Activated naive CD8-positive, alpha-beta T cell (primary cell): Measurements from ENCODE around the gene TXNDC11.

ENCODE experiments used
- H3K27ac Mint-ChIP-seq: one replicate; pipeline ENCODE4 v1.8.0; 2021; ENCODE audit warnings: mixed read lengths
- H3K27me3 Mint-ChIP-seq: one replicate; pipeline ENCODE4 v1.8.0; 2021; ENCODE audit warnings: mixed read lengths
- H3K36me3 Mint-ChIP-seq: one replicate; pipeline ENCODE4 v1.8.0; 2021; ENCODE audit warnings: mixed read lengths
- H3K4me1 Mint-ChIP-seq: one replicate; pipeline ENCODE4 v1.8.0; 2021; ENCODE audit warnings: low read depth, mixed read lengths
- H3K4me3 Mint-ChIP-seq: one replicate; pipeline ENCODE4 v1.8.0; 2021; ENCODE audit warnings: mild to moderate bottlenecking, mixed read lengths
- H3K9me3 Mint-ChIP-seq: one replicate; pipeline ENCODE4 v1.8.0; 2021; ENCODE audit warnings: low read depth, mixed read lengths

Gene TXNDC11

GRCh38 chr16:11716336-11716735 lies 26.3 kb downstream of the TXNDC11 start:
- Mint-ChIP-seq H3K36me3 (peaks cover 8% of the 10 kb centered on the region), H3K4me3 (no peak overlapping the region), H3K27me3 (no peaks in the 10 kb centered on the region), H3K27ac (peak overlapping the region; percentile 10), H3K9me3 (no peaks in the 10 kb centered on the region), H3K4me1 (peaks cover 18% of the 10 kb centered on the region)

DNA sequence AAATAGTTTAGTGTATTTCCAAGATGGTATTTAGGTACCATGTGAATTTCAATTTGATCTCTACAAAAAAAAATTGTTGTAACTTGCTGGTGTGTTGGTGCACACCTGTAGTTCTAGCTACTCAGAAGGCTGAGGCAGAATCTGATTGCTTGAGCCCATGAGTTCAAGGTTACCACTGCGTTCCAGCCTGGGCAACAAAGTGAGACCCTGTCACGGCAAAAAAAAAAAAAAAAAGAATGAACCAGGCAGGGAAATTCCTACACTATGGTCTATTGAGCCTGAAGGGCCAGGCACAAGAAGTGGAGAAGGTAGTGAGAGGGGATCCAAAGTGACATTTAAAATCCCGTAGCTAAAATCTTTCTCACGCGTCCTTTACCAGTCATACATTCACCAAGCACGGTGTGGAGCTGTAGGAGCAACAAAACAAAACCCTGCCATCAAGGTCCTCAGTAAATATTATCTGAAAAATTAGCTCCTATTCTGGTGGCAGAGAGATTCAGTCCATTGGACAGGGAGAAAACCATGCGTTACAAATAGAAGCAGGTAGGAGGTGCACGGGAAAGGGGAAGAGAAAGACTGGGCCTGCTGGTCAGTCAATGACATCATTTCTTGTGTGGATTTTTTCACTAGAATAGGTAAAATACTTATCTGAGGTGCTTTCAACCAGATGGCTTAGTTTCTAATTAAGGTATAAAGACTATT lies 27.3 kb downstream of the TXNDC11 start:
- no peak overlapping the region for H3K4me3 Mint-ChIP-seq
- peaks cover 8% of the 10 kb centered on the region for H3K36me3 Mint-ChIP-seq
- peaks cover 18% of the 10 kb centered on the region for H3K4me1 Mint-ChIP-seq
- no peaks in the 10 kb centered on the region for H3K27me3 Mint-ChIP-seq
- no peak overlapping the region for H3K27ac Mint-ChIP-seq
- H3K9me3 Mint-ChIP-seq, result no peaks in the 10 kb centered on the region

GRCh38 chr16:11712122-11712521 lies 30.5 kb downstream of the TXNDC11 start:
- Mint-ChIP-seq H3K9me3 (no peaks in the 10 kb centered on the region), H3K4me3 (no peak overlapping the region), H3K4me1 (peaks cover 8% of the 10 kb centered on the region), H3K27me3 (no peaks in the 10 kb centered on the region), H3K36me3 (peaks cover 8% of the 10 kb centered on the region), H3K27ac (no peak overlapping the region)

DNA sequence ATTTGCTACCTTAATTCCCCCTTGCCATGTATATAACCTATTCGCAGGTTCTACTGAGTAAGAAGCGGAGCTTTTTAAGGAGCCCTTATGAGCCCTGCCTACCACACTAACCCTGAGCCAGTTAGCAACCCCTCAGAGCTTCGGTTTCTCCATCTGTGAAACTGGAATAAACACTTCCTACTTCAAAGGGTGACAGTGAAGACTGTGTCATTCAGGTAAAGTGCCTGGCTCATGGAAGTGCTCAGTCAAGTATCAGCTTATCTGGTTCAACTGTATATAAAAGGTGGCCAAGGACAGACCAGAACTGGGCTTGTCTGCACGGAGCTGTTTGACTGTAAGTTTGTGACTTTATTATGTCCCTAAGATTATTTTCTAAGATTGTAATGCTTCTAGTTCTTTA lies 31.0 kb downstream of the TXNDC11 start:
- Mint-ChIP-seq H3K9me3 (no peaks in the 10 kb centered on the region), H3K36me3 (peaks cover 8% of the 10 kb centered on the region), H3K27ac (no peak overlapping the region), H3K4me1 (peaks cover 7% of the 10 kb centered on the region), H3K27me3 (no peaks in the 10 kb centered on the region), H3K4me3 (no peak overlapping the region)

DNA sequence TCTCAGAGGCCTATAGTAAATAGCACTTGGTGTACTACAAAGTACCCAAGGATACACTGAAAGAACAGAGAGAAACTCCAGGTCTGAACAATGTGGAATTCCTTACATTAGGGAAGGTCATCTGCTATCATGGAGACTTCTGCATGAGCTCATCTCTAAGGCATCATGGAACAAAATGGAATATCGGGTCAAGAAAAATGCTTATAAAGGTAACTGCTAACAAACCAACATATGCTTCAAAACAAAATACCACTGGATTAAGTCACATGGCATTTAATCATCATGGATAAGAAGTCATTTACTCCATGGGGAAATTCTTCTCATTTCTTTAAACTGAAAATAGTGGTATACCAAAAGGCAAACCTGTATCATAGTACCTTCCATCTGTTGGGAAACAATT lies 34.2 kb downstream of the TXNDC11 start:
- no peaks in the 10 kb centered on the region for H3K27me3 Mint-ChIP-seq
- peaks cover 11% of the 10 kb centered on the region for H3K4me1 Mint-ChIP-seq
- no peak overlapping the region for H3K27ac Mint-ChIP-seq
- no peaks in the 10 kb centered on the region for H3K9me3 Mint-ChIP-seq
- no peak overlapping the region for H3K4me3 Mint-ChIP-seq
- H3K36me3 Mint-ChIP-seq, result peaks cover 12% of the 10 kb centered on the region

GRCh38 chr16:11707679-11708197 lies 34.9 kb downstream of the TXNDC11 start:
- Mint-ChIP-seq H3K27ac (no peak overlapping the region), H3K4me3 (no peak overlapping the region), H3K9me3 (no peaks in the 10 kb centered on the region), H3K27me3 (no peaks in the 10 kb centered on the region), H3K4me1 (peaks cover 11% of the 10 kb centered on the region), H3K36me3 (peaks cover 12% of the 10 kb centered on the region)

- Mint-ChIP-seq H3K4me3 (no peak overlapping the region), H3K36me3 (peaks cover 10% of the 10 kb centered on the region), H3K27ac (no peak overlapping the region), H3K9me3 (no peaks in the 10 kb centered on the region), H3K4me1 (peaks cover 9% of the 10 kb centered on the region), H3K27me3 (no peaks in the 10 kb centered on the region)
Measured at GRCh38 chr16:11706180-11706742, 36.4 kb downstream of the TXNDC11 start.

DNA sequence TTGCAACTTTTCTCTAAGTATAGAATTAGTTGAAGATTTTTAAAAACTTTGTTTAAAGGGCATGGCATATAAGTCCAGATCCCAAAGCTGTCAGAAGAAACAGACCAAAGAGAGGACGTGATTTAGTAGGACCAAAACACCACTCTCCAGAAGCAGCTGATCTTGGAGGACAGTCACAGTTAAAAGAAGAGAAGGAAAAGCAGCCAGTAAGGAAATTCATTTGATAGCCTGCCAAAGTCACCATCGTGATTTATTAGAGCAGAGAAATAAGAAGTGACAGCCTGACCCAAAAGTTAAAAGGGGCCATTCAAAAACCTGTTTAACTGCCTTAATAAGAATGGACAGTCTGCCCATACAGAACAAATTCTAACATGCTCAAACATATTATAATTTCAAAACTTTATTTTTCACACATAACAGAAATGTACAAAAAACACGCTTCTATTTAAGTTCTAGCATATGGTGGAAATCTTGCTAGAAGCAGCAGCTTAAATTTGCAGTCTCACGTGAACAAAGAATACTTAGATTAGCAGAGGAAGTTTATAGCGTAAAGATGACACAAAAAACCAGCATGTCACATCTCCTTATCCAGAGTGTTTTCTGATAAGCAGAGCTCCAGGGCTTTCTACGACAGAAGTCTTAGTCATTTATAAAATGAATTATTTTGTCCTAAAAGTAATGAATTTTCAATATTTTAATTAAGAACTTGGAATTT lies 37.2 kb downstream of the TXNDC11 start:
- H3K4me1 Mint-ChIP-seq, result peaks cover 13% of the 10 kb centered on the region
- peaks cover 10% of the 10 kb centered on the region for H3K36me3 Mint-ChIP-seq
- no peak overlapping the region for H3K4me3 Mint-ChIP-seq
- no peaks in the 10 kb centered on the region for H3K27me3 Mint-ChIP-seq
- no peak overlapping the region for H3K27ac Mint-ChIP-seq
- no peaks in the 10 kb centered on the region for H3K9me3 Mint-ChIP-seq

DNA sequence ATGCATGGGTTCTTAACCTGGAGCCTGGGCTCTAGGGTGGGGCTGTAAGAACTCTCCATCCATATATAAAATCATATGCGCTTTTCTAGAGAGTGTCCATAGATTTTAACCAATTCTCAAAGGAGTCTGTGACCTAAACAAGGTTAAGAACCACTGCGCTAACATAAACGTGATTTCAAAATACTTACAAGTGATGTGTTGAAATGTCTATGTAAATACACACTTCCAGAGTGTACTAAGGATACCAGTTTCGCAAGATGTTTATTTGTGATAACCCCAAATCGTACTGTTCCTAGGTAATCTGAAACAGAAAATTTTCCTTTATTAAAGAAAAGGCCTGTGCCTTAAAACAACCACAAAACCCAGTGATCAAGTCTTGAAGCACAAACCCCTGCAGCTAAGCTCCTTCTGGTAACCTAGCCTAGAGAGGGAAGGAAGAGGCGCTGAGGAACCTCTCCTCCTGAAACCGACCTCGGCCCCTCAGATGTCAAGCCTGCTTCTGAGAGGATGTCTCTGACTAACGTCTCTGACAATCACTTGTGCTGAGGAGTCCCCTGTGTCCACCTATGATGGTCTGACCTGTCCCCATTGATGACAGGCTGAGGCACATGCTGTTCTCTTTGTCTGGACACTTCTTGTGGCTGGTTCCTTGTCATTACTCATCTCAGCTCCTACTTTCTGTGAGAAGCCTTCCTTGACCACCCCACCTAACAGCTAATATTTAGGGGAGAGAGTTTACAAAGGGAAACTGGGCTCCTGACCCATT lies 42.2 kb downstream of the TXNDC11 start:
- Mint-ChIP-seq H3K36me3 (peaks cover 14% of the 10 kb centered on the region), H3K4me1 (peaks cover 33% of the 10 kb centered on the region), H3K27ac (no peak overlapping the region), H3K9me3 (no peaks in the 10 kb centered on the region), H3K4me3 (no peak overlapping the region), H3K27me3 (no peaks in the 10 kb centered on the region)

DNA sequence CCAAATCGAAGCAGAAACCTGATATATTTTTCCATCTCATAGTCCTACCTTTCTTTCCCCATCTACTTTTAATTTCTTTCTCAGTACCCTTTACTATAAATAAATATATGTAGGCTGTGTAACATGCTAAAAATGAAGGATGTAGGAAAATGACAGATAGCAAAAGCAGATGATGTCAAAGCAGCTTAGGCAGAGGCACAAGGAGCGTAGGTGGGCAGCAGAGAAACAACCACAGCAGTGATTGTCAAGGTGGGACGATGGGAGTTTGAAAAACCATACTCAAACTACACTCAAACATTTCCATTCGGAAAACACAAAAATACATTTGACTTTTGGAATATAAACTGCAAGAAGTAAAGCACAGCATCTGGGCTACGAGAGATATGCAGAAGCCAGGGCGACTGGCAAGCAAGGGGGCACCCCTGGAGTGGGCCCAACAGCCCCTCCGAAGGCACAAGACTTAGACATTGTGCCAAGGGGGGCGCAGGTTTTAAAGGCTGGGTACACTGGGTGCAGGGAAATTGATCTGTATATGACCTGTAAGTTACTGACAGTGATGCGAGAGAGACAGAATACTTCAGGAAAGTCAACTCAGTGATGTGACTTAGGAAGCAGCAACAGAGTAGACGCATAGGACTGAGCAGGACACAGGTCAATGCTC lies 43.3 kb downstream of the TXNDC11 start:
- H3K27me3 Mint-ChIP-seq, result no peaks in the 10 kb centered on the region
- no peak overlapping the region for H3K4me3 Mint-ChIP-seq
- peaks cover 27% of the 10 kb centered on the region for H3K4me1 Mint-ChIP-seq
- no peak overlapping the region for H3K27ac Mint-ChIP-seq
- peaks cover 13% of the 10 kb centered on the region for H3K36me3 Mint-ChIP-seq
- no peaks in the 10 kb centered on the region for H3K9me3 Mint-ChIP-seq

- peaks cover 12% of the 10 kb centered on the region for H3K36me3 Mint-ChIP-seq
- no peak overlapping the region for H3K4me3 Mint-ChIP-seq
- H3K27ac Mint-ChIP-seq, result peak overlapping the region; percentile 61
- no peaks in the 10 kb centered on the region for H3K27me3 Mint-ChIP-seq
- peaks cover 27% of the 10 kb centered on the region for H3K4me1 Mint-ChIP-seq
- H3K9me3 Mint-ChIP-seq, result no peaks in the 10 kb centered on the region
Measured at GRCh38 chr16:11698271-11698689, 44.4 kb downstream of the TXNDC11 start.

GRCh38 chr16:11697319-11697718 lies 45.3 kb downstream of the TXNDC11 start:
- Mint-ChIP-seq H3K27ac (no peak overlapping the region), H3K27me3 (no peaks in the 10 kb centered on the region), H3K4me1 (peaks cover 27% of the 10 kb centered on the region), H3K36me3 (peaks cover 12% of the 10 kb centered on the region), H3K4me3 (no peak overlapping the region), H3K9me3 (no peaks in the 10 kb centered on the region)

DNA sequence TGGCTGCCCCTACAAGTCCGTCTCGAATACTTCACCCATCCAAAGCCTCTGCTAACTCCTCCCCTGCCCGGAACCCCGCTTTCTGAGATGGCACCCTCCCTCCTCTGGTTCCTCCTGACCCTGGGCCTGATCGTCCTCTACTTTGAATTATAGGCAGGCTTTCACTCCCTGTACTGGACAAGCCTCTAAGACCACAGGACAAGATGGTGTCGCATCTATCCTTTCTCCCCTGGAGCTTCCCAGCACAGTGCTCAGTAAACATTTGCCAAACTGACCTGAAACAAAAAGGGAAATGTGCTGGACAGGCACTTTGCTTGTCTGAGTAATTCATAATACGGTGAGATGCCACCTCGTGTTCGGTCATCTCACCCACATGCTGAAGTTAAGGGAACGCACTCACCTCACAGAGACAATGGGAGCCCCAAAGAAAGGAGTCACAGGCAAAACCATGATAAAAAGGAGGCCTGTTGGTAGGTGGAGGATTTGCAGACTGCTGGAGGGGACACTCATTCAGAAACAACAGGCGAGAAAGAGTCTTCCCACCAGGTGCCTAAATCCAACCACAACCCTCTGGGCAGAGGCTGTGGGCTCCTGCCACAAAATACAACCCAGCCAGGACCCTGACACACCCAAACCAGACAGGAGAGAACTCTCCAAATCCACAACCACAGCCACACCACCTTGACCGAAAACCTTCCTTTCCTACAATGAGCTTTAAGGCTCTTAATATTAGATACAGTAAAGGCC lies 46.2 kb downstream of the TXNDC11 start:
- no peak overlapping the region for H3K4me3 Mint-ChIP-seq
- peaks cover 12% of the 10 kb centered on the region for H3K36me3 Mint-ChIP-seq
- no peaks in the 10 kb centered on the region for H3K27me3 Mint-ChIP-seq
- no peaks in the 10 kb centered on the region for H3K9me3 Mint-ChIP-seq
- H3K27ac Mint-ChIP-seq, result no peak overlapping the region
- peaks cover 27% of the 10 kb centered on the region for H3K4me1 Mint-ChIP-seq

- peaks cover 26% of the 10 kb centered on the region for H3K4me1 Mint-ChIP-seq
- no peaks in the 10 kb centered on the region for H3K9me3 Mint-ChIP-seq
- H3K27me3 Mint-ChIP-seq, result no peaks in the 10 kb centered on the region
- no peak overlapping the region for H3K27ac Mint-ChIP-seq
- H3K36me3 Mint-ChIP-seq, result peaks cover 19% of the 10 kb centered on the region
- H3K4me3 Mint-ChIP-seq, result no peak overlapping the region
Measured at GRCh38 chr16:11692651-11693050, 50.0 kb downstream of the TXNDC11 start.
